ENCODE data around the gene FFAR3. TPM values are rescaled to one million over a fixed set of nuclear protein-coding genes. Genes with fewer than 3 reads are reported as not detected.

FFAR3 gene
- total and polyA plus RNA-seq, 4 donors, result 0.33 TPM; not detected in 3

- Histone ChIP-seq H3K4me1 (ENCODE audit: control insufficient read depth in 4 of 4, insufficient read depth in 4 of 4, low read length in 3 of 4) (peaks cover 0 to 5% (median under 1%) of the 10 kb centered on the region in 4 donors), H3K9me3 (ENCODE audit: control insufficient read depth in 4 of 4, low read length in 3 of 4) (no peaks in the 10 kb centered on the region), H3K36me3 (ENCODE audit: control insufficient read depth in 4 of 4, insufficient read depth in 3 of 4, low read depth in 1 of 4, low read length in 3 of 4) (no peaks in the 10 kb centered on the region), H3K9ac (ENCODE audit: low read depth in 1 of 2, low read length in 2 of 2) (no peak overlapping the region), H3K4me3 (ENCODE audit: low read depth in 1 of 3, low read length in 3 of 3) (no peak overlapping the region), H3K27ac (ENCODE audit: low read depth in 1 of 2, low read length in 2 of 2) (no peak overlapping the region), H3K27me3 (ENCODE audit: control insufficient read depth in 4 of 4, insufficient read depth in 4 of 4, low read length in 3 of 4) (no peaks in the 10 kb centered on the region)
- TF ChIP-seq JUND (IDR thresholded peaks at IDR 0.05) (no peak), RXRA (IDR thresholded peaks at IDR 0.05) (peak in 1 of 2 donors; percentile 36)
- DNase-seq (ENCODE audit: low spot score), result no peak
- WGBS, result 81% methylated on average over 2 of the region's 2 CpGs
Measured at GRCh38 chr19:35383536-35383935, 25.3 kb downstream of the FFAR3 start.

- H3K9ac ChIP-seq (ENCODE audit: low read depth in 1 of 2, low read length in 2 of 2), result no peak overlapping the region
- H3K9me3 ChIP-seq (ENCODE audit: control insufficient read depth in 4 of 4, low read length in 3 of 4), result no peaks in the 10 kb centered on the region
- no peak for TF ChIP-seq JUND (IDR thresholded peaks at IDR 0.05)
- no peak for TF ChIP-seq SP1 (IDR thresholded peaks at IDR 0.05)
- TF ChIP-seq NR2F2 (IDR thresholded peaks at IDR 0.05), result no peak
- TF ChIP-seq ZBTB33 (IDR thresholded peaks at IDR 0.05), result no peak
- TF ChIP-seq YY1 (IDR thresholded peaks at IDR 0.05), result no peak
- no peak for TF ChIP-seq FOXA1 (IDR thresholded peaks at IDR 0.05)
- no peak for TF ChIP-seq FOXA2 (IDR thresholded peaks at IDR 0.05)
- TF ChIP-seq TAF1 (conservative IDR thresholded peaks at IDR 0.05), result no peak
- no peak for TF ChIP-seq RXRA (IDR thresholded peaks at IDR 0.05)
- no peak for TF ChIP-seq RAD21 (IDR thresholded peaks at IDR 0.05)
- no peak for TF ChIP-seq HNF4G (IDR thresholded peaks at IDR 0.05)
- TF ChIP-seq MAX (IDR thresholded peaks at IDR 0.05), result no peak
- TF ChIP-seq HNF4A (conservative IDR thresholded peaks at IDR 0.05), result no peak
- no peak for TF ChIP-seq CTCF (IDR thresholded peaks at IDR 0.05; ENCODE audit: low read depth, low read length, missing input control)
- WGBS, result 92% methylated on average over 6 of the region's 6 CpGs
- H3K36me3 ChIP-seq (ENCODE audit: control insufficient read depth in 4 of 4, insufficient read depth in 3 of 4, low read depth in 1 of 4, low read length in 3 of 4), result no peaks in the 10 kb centered on the region
- H3K27me3 ChIP-seq (ENCODE audit: control insufficient read depth in 4 of 4, insufficient read depth in 4 of 4, low read length in 3 of 4), result no peaks in the 10 kb centered on the region
- no peaks in the 10 kb centered on the region for H3K4me1 ChIP-seq (ENCODE audit: control insufficient read depth in 4 of 4, insufficient read depth in 4 of 4, low read length in 3 of 4)
- H3K27ac ChIP-seq (ENCODE audit: low read depth in 1 of 2, low read length in 2 of 2), result no peak overlapping the region
- DNase-seq (ENCODE audit: low spot score), result no peak
- no peak overlapping the region for H3K4me3 ChIP-seq (ENCODE audit: low read depth in 1 of 3, low read length in 3 of 3)
Measured at GRCh38 chr19:35388277-35389054, 30.2 kb downstream of the FFAR3 start.

GRCh38 chr19:35389192-35389861 is 31.1 kb downstream of the FFAR3 start:
- 54% methylated on average over 6 of the region's 6 CpGs for WGBS
- H3K9ac ChIP-seq (ENCODE audit: low read depth in 1 of 2, low read length in 2 of 2), result no peak overlapping the region
- no peaks in the 10 kb centered on the region for H3K9me3 ChIP-seq (ENCODE audit: control insufficient read depth in 4 of 4, low read length in 3 of 4)
- H3K36me3 ChIP-seq (ENCODE audit: control insufficient read depth in 4 of 4, insufficient read depth in 3 of 4, low read depth in 1 of 4, low read length in 3 of 4), result no peaks in the 10 kb centered on the region
- H3K4me3 ChIP-seq (ENCODE audit: low read depth in 1 of 3, low read length in 3 of 3), result no peak overlapping the region
- no peak overlapping the region for H3K27ac ChIP-seq (ENCODE audit: low read depth in 1 of 2, low read length in 2 of 2)
- no peaks in the 10 kb centered on the region for H3K4me1 ChIP-seq (ENCODE audit: control insufficient read depth in 4 of 4, insufficient read depth in 4 of 4, low read length in 3 of 4)
- H3K27me3 ChIP-seq (ENCODE audit: control insufficient read depth in 4 of 4, insufficient read depth in 4 of 4, low read length in 3 of 4), result no peaks in the 10 kb centered on the region
- no peak for DNase-seq (ENCODE audit: low spot score)
- TF ChIP-seq NR2F2 (IDR thresholded peaks at IDR 0.05), result no peak
- no peak for TF ChIP-seq ATF3 (IDR thresholded peaks at IDR 0.05)
- TF ChIP-seq ZBTB33 (IDR thresholded peaks at IDR 0.05), result no peak
- TF ChIP-seq CTCF (IDR thresholded peaks at IDR 0.05; ENCODE audit: low read depth, low read length, missing input control), result no peak
- TF ChIP-seq TAF1 (conservative IDR thresholded peaks at IDR 0.05), result no peak
- TF ChIP-seq GABPA (IDR thresholded peaks at IDR 0.05 in 1 of 2, conservative IDR thresholded peaks at IDR 0.05 in 1 of 2), result no peak
